Mammary epithelial cell (primary cell): ENCODE data around the gene BMPR1A.

Experiments
- EZH2 ChIP-seq: IDR thresholded peaks from 2 replicates; pipeline ENCODE4 v1.6.1; 2012; ENCODE audit warnings: low read length, inconsistent platforms, borderline replicate concordance
- TF ChIP-seq, protein P1 (sequence below), 2 donors: IDR thresholded peaks in 1 of 2; conservative IDR thresholded peaks in 1 of 2; 2 replicates each; pipeline ENCODE4 v1.5.1; 2011 to 2012; ENCODE audit warnings: inconsistent platforms in 2 of 2, low read length in 2 of 2, mild to moderate bottlenecking in 2 of 2, control low read depth in 1 of 2, low read depth in 1 of 2; ENCODE audit not compliant: insufficient read depth in 1 of 2; ENCODE audit errors: extremely low read depth in 1 of 2

DNA sequence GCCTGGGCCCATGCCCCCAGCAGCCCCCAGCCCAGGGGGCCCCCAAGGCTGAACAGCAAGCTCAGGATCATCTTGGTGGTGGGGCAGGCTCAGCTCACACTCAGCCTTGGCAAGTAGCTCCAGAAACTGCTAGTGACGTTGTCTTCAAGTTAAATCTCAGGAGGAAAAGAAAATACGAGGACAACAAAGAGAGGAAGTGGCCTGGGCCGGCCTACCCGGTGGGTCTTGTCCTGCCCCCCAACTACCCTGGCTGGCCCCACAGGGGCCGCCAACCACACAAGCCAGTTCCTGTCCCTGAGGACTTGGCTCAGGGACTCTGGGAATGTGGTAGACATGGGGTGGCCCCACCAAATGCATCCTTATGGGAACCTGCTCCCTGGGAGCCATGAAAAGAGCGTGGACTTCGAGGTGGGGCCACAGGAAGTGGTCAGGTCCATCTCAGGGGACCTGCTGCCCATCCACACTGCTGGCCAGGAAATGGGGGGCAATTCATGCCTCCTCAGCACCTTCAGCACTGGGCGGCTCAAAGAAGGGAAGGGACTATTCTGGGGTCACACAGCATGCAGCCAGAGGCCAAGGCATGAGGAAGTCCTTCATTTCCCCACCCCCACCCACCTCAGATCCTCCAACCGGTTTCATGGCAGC lies 201.2 kb downstream of the BMPR1A start, which contains the start of gene MMRN2:
- TF ChIP-seq, protein P1, sequence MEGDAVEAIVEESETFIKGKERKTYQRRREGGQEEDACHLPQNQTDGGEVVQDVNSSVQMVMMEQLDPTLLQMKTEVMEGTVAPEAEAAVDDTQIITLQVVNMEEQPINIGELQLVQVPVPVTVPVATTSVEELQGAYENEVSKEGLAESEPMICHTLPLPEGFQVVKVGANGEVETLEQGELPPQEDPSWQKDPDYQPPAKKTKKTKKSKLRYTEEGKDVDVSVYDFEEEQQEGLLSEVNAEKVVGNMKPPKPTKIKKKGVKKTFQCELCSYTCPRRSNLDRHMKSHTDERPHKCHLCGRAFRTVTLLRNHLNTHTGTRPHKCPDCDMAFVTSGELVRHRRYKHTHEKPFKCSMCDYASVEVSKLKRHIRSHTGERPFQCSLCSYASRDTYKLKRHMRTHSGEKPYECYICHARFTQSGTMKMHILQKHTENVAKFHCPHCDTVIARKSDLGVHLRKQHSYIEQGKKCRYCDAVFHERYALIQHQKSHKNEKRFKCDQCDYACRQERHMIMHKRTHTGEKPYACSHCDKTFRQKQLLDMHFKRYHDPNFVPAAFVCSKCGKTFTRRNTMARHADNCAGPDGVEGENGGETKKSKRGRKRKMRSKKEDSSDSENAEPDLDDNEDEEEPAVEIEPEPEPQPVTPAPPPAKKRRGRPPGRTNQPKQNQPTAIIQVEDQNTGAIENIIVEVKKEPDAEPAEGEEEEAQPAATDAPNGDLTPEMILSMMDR (conservative IDR thresholded peaks at IDR 0.05 in 1 of 2, IDR thresholded peaks at IDR 0.05 in 1 of 2; ENCODE audit: extremely low read depth in 1 of 2, insufficient read depth in 1 of 2, low read depth in 1 of 2, low read length in 2 of 2): no peak
- TF ChIP-seq EZH2: no peak
